HepG2 (cell line): Measurements from ENCODE around the gene BLID. TPM values are rescaled to one million over a fixed set of nuclear protein-coding genes. Genes with fewer than 3 reads are reported as not detected.

Source experiments
- ATAC-seq: fragments of 200-7000 bp; cut with Tn5 transposase; 3 replicates; pipeline ENCODE4 v1.9.1; 2020; ENCODE audit warnings: mild to moderate bottlenecking, moderate library complexity
- BruUV-seq: library from RNA; stranded (reverse); fragments of 400-500 nt; replicated peaks from 2 replicates; lab custom pipeline; 2021; lab: Mats Ljungman, UMichigan
- CTCF ChIA-PET: fragments of 300-600 bp; formaldehyde crosslinking; extraction: SDS; loops from one replicate; lab custom pipeline; 2021; ENCODE audit warnings: low total read pairs, inconsistent platforms, low intra/inter-chr PET ratio; lab: Yijun Ruan, JAX
- POLR2A ChIA-PET: fragments of 350-600 bp; sonication (Branson Sonifier 250); formaldehyde crosslinking; loops from one replicate; lab custom pipeline; 2020; ENCODE audit warnings: antibody characterized with exemption, inconsistent platforms; lab: Yijun Ruan, JAX
- DNase-seq: peaks from one replicate; pipeline ENCODE4 v3.0.0-alpha.2; 2015; ENCODE audit warnings: low spot score
- FAIRE-seq: peaks from 3 replicates; lab custom pipeline; 2011; peaks lifted over from hg19 to GRCh38; lab: Jason Lieb, UNC
- H2AFZ ChIP-seq: one replicate; pipeline ENCODE4 v1.6.1; 2011; ENCODE audit warnings: low read length, inconsistent platforms
- H3K27ac ChIP-seq: fragments of 300-600 bp; 3 replicates; pipeline ENCODE4 v1.8.0; 2011; ENCODE audit warnings: mixed run types, mild to moderate bottlenecking, mixed read lengths, low read length, inconsistent platforms; ENCODE audit not compliant: insufficient read depth; ENCODE audit errors: extremely low read length
- H3K27me3 ChIP-seq, 2 experiments: fragments of 200-600 bp in 1 of 2; 2 replicates in 1 of 2; 3 replicates in 1 of 2; pipeline versions ENCODE4 v1.6.0 to v1.8.0; 2011; ENCODE audit warnings: low read length in 2 of 2, mild to moderate bottlenecking in 2 of 2, moderate library complexity in 2 of 2, inconsistent platforms in 1 of 2; ENCODE audit not compliant: insufficient read depth in 2 of 2, control insufficient read depth in 1 of 2
- H3K36me3 ChIP-seq, 2 experiments: fragments of 200-600 bp in 1 of 2; replicated peaks in 1 of 2; 2 replicates in 1 of 2; 3 replicates in 1 of 2; pipeline versions ENCODE4 v1.5.1 to v1.8.0; 2011; ENCODE audit warnings: low read length in 2 of 2, inconsistent platforms in 1 of 2; ENCODE audit not compliant: insufficient read depth in 2 of 2, control insufficient read depth in 1 of 2
- H3K4me1 ChIP-seq: 2 replicates; pipeline ENCODE4 v1.5.1; 2012; ENCODE audit warnings: low read length, inconsistent platforms; ENCODE audit not compliant: insufficient read depth
- H3K4me2 ChIP-seq: 2 replicates; pipeline ENCODE4 v1.6.0; 2011; ENCODE audit warnings: low read depth, low read length, inconsistent platforms
- H3K4me3 ChIP-seq, 3 experiments: fragments of 200-600 bp in 1 of 3; sonication (generic), shearing (Covaris generic) in 1 of 3; replicated peaks in 1 of 3; 2 replicates each; pipeline ENCODE4 v1.5.1; 2011 to 2016; ENCODE audit warnings: low read length in 3 of 3, inconsistent platforms in 2 of 3, low read depth in 2 of 3, mild to moderate bottlenecking in 2 of 3, control low read depth in 1 of 3, mixed read lengths in 1 of 3; ENCODE audit not compliant: insufficient read depth in 1 of 3
- H3K79me2 ChIP-seq: one replicate; pipeline ENCODE4 v1.6.1; 2011; ENCODE audit warnings: low read length, inconsistent platforms; ENCODE audit not compliant: insufficient read depth
- H3K9ac ChIP-seq: 2 replicates; pipeline ENCODE4 v1.6.0; 2011; ENCODE audit warnings: mild to moderate bottlenecking, low read depth, low read length, inconsistent platforms; ENCODE audit not compliant: insufficient read depth
- H3K9me3 ChIP-seq: 2 replicates; pipeline ENCODE4 v1.5.1; 2012; ENCODE audit warnings: mild to moderate bottlenecking, low read length
- H4K20me1 ChIP-seq: 2 replicates; pipeline ENCODE4 v1.6.0; 2011; ENCODE audit warnings: inconsistent platforms, mild to moderate bottlenecking, low read length, moderate library complexity; ENCODE audit not compliant: insufficient read depth
- AGO1 ChIP-seq: fragments of 200-400 bp; formaldehyde crosslinking; IDR thresholded peaks from 2 replicates; pipeline ENCODE4 v1.6.1; 2017; ENCODE audit warnings: mild to moderate bottlenecking, low read depth, low read length, moderate library complexity; ENCODE audit not compliant: poor library complexity, severe bottlenecking
- HIVEP1 ChIP-seq: sonication (generic); formaldehyde crosslinking; IDR thresholded peaks from 2 replicates; pipeline ENCODE4 v1.4.0; 2020; ENCODE audit warnings: mild to moderate bottlenecking, missing genetic modification reagents
- KLF16 ChIP-seq, 2 experiments: sonication (generic) in 1 of 2; formaldehyde crosslinking in 1 of 2; IDR thresholded peaks; 2 replicates each; pipeline versions ENCODE4 v1.6.1 to v1.8.0; 2016 to 2023; ENCODE audit warnings: missing genetic modification reagents in 2 of 2, missing compliant biosample characterization in 1 of 2
- NR2F1 ChIP-seq, 2 experiments: fragments of 450-650 bp in 1 of 2; formaldehyde crosslinking in 1 of 2; IDR thresholded peaks; 2 replicates each; pipeline versions ENCODE4 v1.5.0 to v1.6.1; 2016 to 2020; ENCODE audit warnings: mild to moderate bottlenecking in 1 of 2, missing compliant biosample characterization in 1 of 2, missing genetic modification reagents in 1 of 2, moderate library complexity in 1 of 2
- TBP ChIP-seq: sonication (generic); formaldehyde crosslinking; IDR thresholded peaks from 2 replicates; pipeline ENCODE4 v1.5.0; 2020; ENCODE audit warnings: missing genetic modification reagents
- ZNF446 ChIP-seq: sonication (generic); formaldehyde crosslinking; IDR thresholded peaks from 2 replicates; pipeline ENCODE4 v1.5.0; 2020; ENCODE audit warnings: mild to moderate bottlenecking, missing genetic modification reagents
- ZNF75D ChIP-seq: sonication (generic); formaldehyde crosslinking; IDR thresholded peaks from 2 replicates; pipeline ENCODE4 v1.8.1; 2023; ENCODE audit warnings: missing genetic modification reagents, mild to moderate bottlenecking, borderline replicate concordance
- WGBS: methylation state at CpG from one replicate; pipeline ENCODE4 v1.1.6; 2017; ENCODE audit warnings: low lambda C conversion rate; 5-methylcytosine and 5-hydroxymethylcytosine counted together
- in situ Hi-C: cut with HindIII; loops from 2 replicates; pipeline ENCODE4 v1.10.0; 2017; ENCODE audit warnings: low pct_unique_long_range_greater_than_20kb; ENCODE audit not compliant: extremely low pct_ligation_motif_present
- intact Hi-C: fragments of 100-400 bp; cut with micrococcal nuclease; formaldehyde crosslinking; loops from one replicate; pipeline ENCODE4 v1.10.0; 2022; ENCODE audit not compliant: unreplicated experiment
- polyA plus RNA-seq, 8 experiments: library from polyadenylated mRNA; depleted of rRNA in 3 of 8; stranded (reverse) in 7 of 8; unstranded in 1 of 8; fragments of >200 nt; fragmentation: Illumina TruSeq in 4 of 8; extraction: Trizol in 4 of 8; gene quantifications; 2 replicates each; pipeline versions ENCODE4 v1.2.1 to v1.2.3, GENCODE V29; 2011 to 2016; ENCODE audit warnings: low read depth in 4 of 8, missing spikeins in 1 of 8, mixed read lengths in 1 of 8; ENCODE audit not compliant: insufficient read depth in 1 of 8
- total RNA-seq, 5 experiments: library from RNA; depleted of rRNA; stranded (reverse); fragments of >200 nt; fragmentation: Illumina TruSeq; extraction: Trizol; gene quantifications; 2 replicates each; pipeline ENCODE4 v1.2.3, GENCODE V29; 2016; ENCODE audit warnings: low read depth in 1 of 5
- TF ChIP-seq, protein P1 (sequence below): IDR thresholded peaks from 2 replicates; pipeline ENCODE4 v1.6.1; 2016; ENCODE audit warnings: low read depth
- TF ChIP-seq, protein P2 (sequence below): sonication (generic); formaldehyde crosslinking; IDR thresholded peaks from 2 replicates; pipeline ENCODE4 v1.5.1; 2020; ENCODE audit warnings: missing genetic modification reagents, mild to moderate bottlenecking, borderline replicate concordance
- TF ChIP-seq, protein P3 (sequence below): sonication (generic); formaldehyde crosslinking; IDR thresholded peaks from 2 replicates; pipeline ENCODE4 v1.8.1; 2023; ENCODE audit warnings: missing genetic modification reagents, inconsistent platforms, borderline replicate concordance

Gene BLID
- total and polyA plus RNA-seq, 2 of the 13 experiments (the other 11 are each of a cell fraction or from before 2014, with no cell fraction given): not detected

DNA sequence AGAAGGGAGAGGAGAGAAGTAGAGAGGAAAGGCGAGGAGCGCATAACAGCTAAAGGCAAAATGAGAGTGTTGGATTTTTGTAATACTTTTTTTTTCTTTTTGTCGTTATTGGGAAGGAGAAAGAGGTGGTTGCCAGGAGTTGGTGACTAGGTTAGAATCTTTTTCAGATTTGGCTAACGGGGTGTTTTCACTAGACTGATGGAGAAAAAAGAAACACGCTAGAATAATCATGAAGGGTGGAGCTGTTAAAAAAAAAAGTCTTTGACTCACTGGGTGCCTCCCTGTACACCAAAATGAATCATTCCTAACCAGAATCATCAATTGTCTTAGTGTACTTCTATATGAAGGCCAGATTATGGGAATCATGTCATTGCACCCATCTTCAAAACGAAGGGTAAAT, 12.7 kb downstream of the BLID start (continued):
- TF ChIP-seq, protein P1, sequence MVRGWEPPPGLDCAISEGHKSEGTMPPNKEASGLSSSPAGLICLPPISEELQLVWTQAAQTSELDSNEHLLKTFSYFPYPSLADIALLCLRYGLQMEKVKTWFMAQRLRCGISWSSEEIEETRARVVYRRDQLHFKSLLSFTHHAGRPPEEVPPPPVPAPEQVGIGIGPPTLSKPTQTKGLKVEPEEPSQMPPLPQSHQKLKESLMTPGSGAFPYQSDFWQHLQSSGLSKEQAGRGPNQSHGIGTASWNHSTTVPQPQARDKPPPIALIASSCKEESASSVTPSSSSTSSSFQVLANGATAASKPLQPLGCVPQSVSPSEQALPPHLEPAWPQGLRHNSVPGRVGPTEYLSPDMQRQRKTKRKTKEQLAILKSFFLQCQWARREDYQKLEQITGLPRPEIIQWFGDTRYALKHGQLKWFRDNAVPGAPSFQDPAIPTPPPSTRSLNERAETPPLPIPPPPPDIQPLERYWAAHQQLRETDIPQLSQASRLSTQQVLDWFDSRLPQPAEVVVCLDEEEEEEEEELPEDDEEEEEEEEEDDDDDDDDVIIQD (CRISPR knock-in tag): no peak
- TF ChIP-seq, protein P2, sequence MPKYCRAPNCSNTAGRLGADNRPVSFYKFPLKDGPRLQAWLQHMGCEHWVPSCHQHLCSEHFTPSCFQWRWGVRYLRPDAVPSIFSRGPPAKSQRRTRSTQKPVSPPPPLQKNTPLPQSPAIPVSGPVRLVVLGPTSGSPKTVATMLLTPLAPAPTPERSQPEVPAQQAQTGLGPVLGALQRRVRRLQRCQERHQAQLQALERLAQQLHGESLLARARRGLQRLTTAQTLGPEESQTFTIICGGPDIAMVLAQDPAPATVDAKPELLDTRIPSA (CRISPR knock-in tag): no peak
- TF ChIP-seq KLF16 (CRISPR knock-in tag; IDR thresholded peaks at IDR 0.05): no peak
- TF ChIP-seq, protein P3, sequence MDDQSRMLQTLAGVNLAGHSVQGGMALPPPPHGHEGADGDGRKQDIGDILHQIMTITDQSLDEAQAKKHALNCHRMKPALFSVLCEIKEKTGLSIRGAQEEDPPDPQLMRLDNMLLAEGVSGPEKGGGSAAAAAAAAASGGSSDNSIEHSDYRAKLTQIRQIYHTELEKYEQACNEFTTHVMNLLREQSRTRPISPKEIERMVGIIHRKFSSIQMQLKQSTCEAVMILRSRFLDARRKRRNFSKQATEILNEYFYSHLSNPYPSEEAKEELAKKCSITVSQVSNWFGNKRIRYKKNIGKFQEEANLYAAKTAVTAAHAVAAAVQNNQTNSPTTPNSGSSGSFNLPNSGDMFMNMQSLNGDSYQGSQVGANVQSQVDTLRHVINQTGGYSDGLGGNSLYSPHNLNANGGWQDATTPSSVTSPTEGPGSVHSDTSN (CRISPR knock-in tag): no peak
- TF ChIP-seq AGO1: no peak

DNA sequence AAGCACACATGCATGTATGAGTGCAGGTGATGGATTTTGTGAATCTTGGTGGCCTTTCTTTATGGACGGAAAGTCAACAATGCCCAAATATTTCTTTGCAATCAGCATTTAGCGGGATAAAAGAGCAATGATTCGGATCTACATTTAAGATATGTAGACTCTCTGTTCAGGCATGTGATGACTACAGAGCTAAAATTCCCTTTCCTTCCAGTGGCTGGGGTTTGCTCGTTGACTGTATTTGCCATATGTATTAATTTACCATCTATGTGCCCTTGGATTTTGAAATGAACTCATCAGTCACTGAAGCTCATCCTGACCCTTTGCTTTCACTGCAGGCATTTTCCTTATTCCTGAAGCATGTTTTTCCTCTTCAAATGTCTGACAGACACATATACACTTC, 13.6 kb downstream of the BLID start:
- DNase-seq (no peak), ATAC-seq (no peak), FAIRE-seq (no peak)
- no peaks in the 10 kb centered on the region for H3K9me3 ChIP-seq
- intact Hi-C loops: loop anchor here (5.0 to 10.0 kb wide), 2 partner anchors 228 to 405 kb away; no protein-coding TSS in a partner anchor
- no peaks in the 10 kb centered on the region for H3K27me3 ChIP-seq
- no peaks in the 10 kb centered on the region for H3K79me2 ChIP-seq
- no peak overlapping the region for H3K9ac ChIP-seq
- H3K4me2 ChIP-seq: no peak overlapping the region
- 44% methylated on average over 4 of the region's 4 CpGs for WGBS
- BruUV-seq: no TSS peak
- H2AFZ ChIP-seq: no peak overlapping the region
- ChIA-PET POLR2A (no interaction called here), CTCF (interaction anchor here (1.6 kb wide), 1 partner anchor 446 kb away, joined by 9 read pairs; no protein-coding TSS in a partner anchor)
- in situ Hi-C loops: no loop called here
- TF ChIP-seq ZNF446 (CRISPR knock-in tag): no peak
- TF ChIP-seq HIVEP1 (CRISPR knock-in tag): no peak
- no peak for TF ChIP-seq ZNF75D
- TF ChIP-seq NR2F1 (CRISPR knock-in tag; IDR thresholded peaks at IDR 0.05): no peak
- no peak for TF ChIP-seq TBP (CRISPR knock-in tag)
- no peaks in the 10 kb centered on the region for H3K4me1 ChIP-seq
- no peaks in the 10 kb centered on the region for H3K36me3 ChIP-seq
- no peaks in the 10 kb centered on the region for H4K20me1 ChIP-seq
- no peak overlapping the region for H3K27ac ChIP-seq
- no peak overlapping the region for H3K4me3 ChIP-seq
